HG03095 (cell line): Measurements from ENCODE around the gene MCHR1.
"Not testable (repeated sequence)": the region's sequence is repeated elsewhere in the genome, so short reads cannot be mapped to it uniquely, and the experiment has no call there.

Source experiments
- ATAC-seq: cut with Tn5 transposase; IDR thresholded peaks from one replicate; pipeline ENCODE4 v1.9.1; 2021; ENCODE audit warnings: moderate library complexity; ENCODE audit not compliant: unreplicated experiment

Gene MCHR1

GRCh38 chr22:40687706-40688105 lies 8.4 kb downstream of the MCHR1 start:
- ATAC-seq = no peak

- no peak for ATAC-seq
These were observed 11.1 kb downstream of the MCHR1 start for GRCh38 chr22:40690370-40690769.

- ATAC-seq = no peak
These were observed 12.2 kb downstream of the MCHR1 start for GRCh38 chr22:40691532-40691931.

GRCh38 chr22:40694411-40694810 lies 15.1 kb downstream of the MCHR1 start:
- no peak for ATAC-seq

- ATAC-seq = no peak
These were observed 22.0 kb downstream of the MCHR1 start for GRCh38 chr22:40701274-40701673.

GRCh38 chr22:40703174-40703573 lies 23.9 kb downstream of the MCHR1 start:
- ATAC-seq = no peak

GRCh38 chr22:40703736-40704135 lies 24.5 kb downstream of the MCHR1 start:
- no peak for ATAC-seq

GRCh38 chr22:40705918-40706682 lies 26.8 kb downstream of the MCHR1 start:
- no peak for ATAC-seq

GRCh38 chr22:40707154-40707553 lies 27.9 kb downstream of the MCHR1 start:
- ATAC-seq = no peak

- no peak for ATAC-seq
These were observed 28.9 kb downstream of the MCHR1 start for GRCh38 chr22:40708177-40708576.

- no peak for ATAC-seq
These were observed 30.6 kb downstream of the MCHR1 start for GRCh38 chr22:40709752-40710413.

- ATAC-seq = no peak
These were observed 33.0 kb downstream of the MCHR1 start for GRCh38 chr22:40712311-40712710.

- ATAC-seq = no peak
These were observed 35.4 kb downstream of the MCHR1 start for GRCh38 chr22:40714499-40715337.

GRCh38 chr22:40716116-40716515 lies 36.8 kb downstream of the MCHR1 start:
- ATAC-seq = no peak

GRCh38 chr22:40717657-40718056 lies 38.4 kb downstream of the MCHR1 start:
- ATAC-seq = not testable (repeated sequence)

- ATAC-seq = no peak
These were observed 39.2 kb downstream of the MCHR1 start for GRCh38 chr22:40718250-40719204.

GRCh38 chr22:40719599-40719998 lies 40.3 kb downstream of the MCHR1 start:
- ATAC-seq = no peak

GRCh38 chr22:40720156-40720537 lies 40.9 kb downstream of the MCHR1 start:
- not testable (repeated sequence) for ATAC-seq

- ATAC-seq = no peak
These were observed 41.4 kb downstream of the MCHR1 start for GRCh38 chr22:40720538-40721256.

- ATAC-seq = no peak
These were observed 42.0 kb downstream of the MCHR1 start for GRCh38 chr22:40721266-40721665.
